ENCODE results near the gene HDC. TPM values are rescaled to one million over a fixed set of nuclear protein-coding genes. Genes with fewer than 3 reads are reported as not detected.

HDC gene
- total and polyA plus RNA-seq, 10 of the 15 experiments (the other 5 are each of a cell fraction or from before 2014, with no cell fraction given), result not detected

DNA sequence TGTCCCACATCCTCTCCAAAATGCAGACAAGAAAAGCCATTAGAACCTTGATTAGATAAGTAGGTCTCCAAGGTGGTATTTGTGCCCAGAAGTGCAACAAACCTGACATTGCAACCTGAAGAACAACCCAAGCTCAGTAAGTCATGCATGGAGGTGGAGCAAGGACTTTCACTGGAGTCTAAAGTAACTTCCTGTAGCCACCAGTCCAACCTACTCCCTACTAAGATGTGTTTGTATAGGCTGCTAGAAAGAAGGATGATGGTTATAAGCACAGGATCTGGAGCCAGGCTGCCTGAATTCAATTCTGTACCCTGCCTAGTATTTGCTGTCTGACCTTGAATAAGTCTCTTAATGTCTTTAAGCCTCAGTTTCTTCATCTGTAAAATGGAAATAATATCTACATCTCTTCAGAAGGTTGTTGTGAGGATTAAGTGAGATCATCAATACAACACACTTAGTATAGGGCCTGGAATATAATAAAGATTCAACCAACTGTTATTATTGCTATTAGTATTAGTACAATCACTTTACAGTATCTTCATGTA, 32.3 kb downstream of the HDC start (continued):
- TF ChIP-seq, protein P1, sequence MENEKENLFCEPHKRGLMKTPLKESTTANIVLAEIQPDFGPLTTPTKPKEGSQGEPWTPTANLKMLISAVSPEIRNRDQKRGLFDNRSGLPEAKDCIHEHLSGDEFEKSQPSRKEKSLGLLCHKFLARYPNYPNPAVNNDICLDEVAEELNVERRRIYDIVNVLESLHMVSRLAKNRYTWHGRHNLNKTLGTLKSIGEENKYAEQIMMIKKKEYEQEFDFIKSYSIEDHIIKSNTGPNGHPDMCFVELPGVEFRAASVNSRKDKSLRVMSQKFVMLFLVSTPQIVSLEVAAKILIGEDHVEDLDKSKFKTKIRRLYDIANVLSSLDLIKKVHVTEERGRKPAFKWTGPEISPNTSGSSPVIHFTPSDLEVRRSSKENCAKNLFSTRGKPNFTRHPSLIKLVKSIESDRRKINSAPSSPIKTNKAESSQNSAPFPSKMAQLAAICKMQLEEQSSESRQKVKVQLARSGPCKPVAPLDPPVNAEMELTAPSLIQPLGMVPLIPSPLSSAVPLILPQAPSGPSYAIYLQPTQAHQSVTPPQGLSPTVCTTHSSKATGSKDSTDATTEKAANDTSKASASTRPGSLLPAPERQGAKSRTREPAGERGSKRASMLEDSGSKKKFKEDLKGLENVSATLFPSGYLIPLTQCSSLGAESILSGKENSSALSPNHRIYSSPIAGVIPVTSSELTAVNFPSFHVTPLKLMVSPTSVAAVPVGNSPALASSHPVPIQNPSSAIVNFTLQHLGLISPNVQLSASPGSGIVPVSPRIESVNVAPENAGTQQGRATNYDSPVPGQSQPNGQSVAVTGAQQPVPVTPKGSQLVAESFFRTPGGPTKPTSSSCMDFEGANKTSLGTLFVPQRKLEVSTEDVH (IDR thresholded peaks at IDR 0.05; ENCODE audit: low read depth, partially characterized antibody), result no peak
- no peak for TF ChIP-seq TCF12 (IDR thresholded peaks at IDR 0.05; ENCODE audit: low read depth, low read length)
- TF ChIP-seq, protein P2, sequence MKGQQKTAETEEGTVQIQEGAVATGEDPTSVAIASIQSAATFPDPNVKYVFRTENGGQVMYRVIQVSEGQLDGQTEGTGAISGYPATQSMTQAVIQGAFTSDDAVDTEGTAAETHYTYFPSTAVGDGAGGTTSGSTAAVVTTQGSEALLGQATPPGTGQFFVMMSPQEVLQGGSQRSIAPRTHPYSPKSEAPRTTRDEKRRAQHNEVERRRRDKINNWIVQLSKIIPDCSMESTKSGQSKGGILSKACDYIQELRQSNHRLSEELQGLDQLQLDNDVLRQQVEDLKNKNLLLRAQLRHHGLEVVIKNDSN (IDR thresholded peaks at IDR 0.05; ENCODE audit: borderline replicate concordance, extremely low read length, insufficient read depth, low read depth, low read length), result no peak
- TF ChIP-seq EGR1 (IDR thresholded peaks at IDR 0.05; ENCODE audit: borderline replicate concordance in 1 of 2, low read depth in 2 of 2, low read length in 2 of 2), result no peak

DNA sequence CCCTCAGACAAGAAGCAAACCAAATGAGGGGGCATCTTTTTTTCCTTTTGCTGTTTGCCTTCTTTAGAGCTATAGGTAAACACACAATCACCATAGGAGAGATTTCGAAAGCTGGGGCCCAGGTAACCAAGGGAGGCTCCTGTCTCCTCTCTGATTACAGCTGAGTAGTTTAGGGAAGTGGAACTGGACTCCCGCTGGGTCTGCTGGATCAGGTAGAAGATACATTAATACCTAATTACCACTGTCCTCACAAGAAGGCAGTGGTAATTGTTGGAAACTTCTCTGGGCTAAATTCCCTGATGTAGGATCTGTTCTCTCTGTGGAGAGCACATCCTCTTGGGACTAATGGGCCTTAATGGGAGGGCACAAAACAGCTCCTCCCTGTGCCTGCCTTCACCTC, 32.7 kb downstream of the HDC start:
- intact Hi-C loops (cut with micrococcal nuclease; ENCODE audit: unreplicated experiment), result no loop called here
- no peak overlapping the region for H3K4me2 ChIP-seq (ENCODE audit: control insufficient read depth, insufficient read depth)
- no peak overlapping the region for H3K9ac ChIP-seq (ENCODE audit: control insufficient read depth, insufficient read depth, low read length)
- H3K9me3 ChIP-seq (replicated peaks; ENCODE audit: control insufficient read depth, insufficient read depth, low read length), result no peaks in the 10 kb centered on the region
- TF ChIP-seq SPI1 (IDR thresholded peaks at IDR 0.05; ENCODE audit: borderline replicate concordance, insufficient read depth, low read depth, low read length), result peak; percentile 34; the same call in 1 of the 2 replicates
- no peak for TF ChIP-seq TARDBP (IDR thresholded peaks at IDR 0.05; ENCODE audit: borderline replicate concordance)
- BruUV-seq (replicated peaks), result no TSS peak
- H3K79me2 ChIP-seq (ENCODE audit: control insufficient read depth, insufficient read depth, low read length), result no peaks in the 10 kb centered on the region
- no peak overlapping the region for H3K4me3 ChIP-seq
- ChIA-PET SMC1A (ENCODE audit: uncharacterized antibody, unreplicated experiment) (interaction anchor here (1.2 kb wide), 1 partner anchor 83 kb away, joined by 4 read pairs; no protein-coding TSS in a partner anchor), RAD21 (ENCODE audit: unreplicated experiment) (no interaction called here), POLR2A (no interaction called here), CTCF (no interaction called here)
- no peak overlapping the region for H2AFZ ChIP-seq (ENCODE audit: control insufficient read depth, low read depth, low read length)
- FAIRE-seq, result no peak
- ATAC-seq, result no peak
- no peak overlapping the region for H3K27ac ChIP-seq (ENCODE audit: control insufficient read depth, insufficient read depth)
- no peaks in the 10 kb centered on the region for H3K4me1 ChIP-seq (ENCODE audit: control insufficient read depth, insufficient read depth, low read length)
- no peak for DNase-seq (ENCODE audit: low read depth, low spot score)
- in situ Hi-C loops (cut with MboI), result no loop called here
- WGBS (ENCODE audit: insufficient coverage, insufficient replicate concordance, low lambda C conversion rate, missing lambda C conversion rate), result 0% methylated on average over 2 of the region's 2 CpGs
- no peaks in the 10 kb centered on the region for H3K27me3 ChIP-seq (replicated peaks in 1 of 2; ENCODE audit: control insufficient read depth in 2 of 2, insufficient read depth in 2 of 2, low read length in 1 of 2)
- no peaks in the 10 kb centered on the region for H3K36me3 ChIP-seq (ENCODE audit: control insufficient read depth in 2 of 2, insufficient read depth in 2 of 2, low read length in 1 of 2)
- no peaks in the 10 kb centered on the region for H4K20me1 ChIP-seq (ENCODE audit: control insufficient read depth, insufficient read depth)
